Liver (tissue), 9 donors: ENCODE data around the gene CCL28. TPM values are rescaled to one million over a fixed set of nuclear protein-coding genes. Genes with fewer than 3 reads are reported as not detected.

ENCODE experiments used
- DNase-seq: peaks from one replicate; pipeline ENCODE4 v3.0.0-alpha.2; 2017; ENCODE audit warnings: low spot score
- H3K27ac ChIP-seq, 2 donors: one replicate each; pipeline ENCODE4 v1.7.0; 2013; ENCODE audit warnings: inconsistent platforms in 2 of 2, low read length in 2 of 2, control low read depth in 1 of 2, low read depth in 1 of 2, mild to moderate bottlenecking in 1 of 2
- H3K27me3 ChIP-seq, 4 donors: one replicate each; pipeline versions ENCODE4 v1.6.1 to v1.7.0; 2013; ENCODE audit warnings: low read length in 3 of 4, inconsistent platforms in 1 of 4, mild to moderate bottlenecking in 1 of 4, moderate library complexity in 1 of 4; ENCODE audit not compliant: control insufficient read depth in 4 of 4, insufficient read depth in 4 of 4
- H3K36me3 ChIP-seq, 4 donors: one replicate each; pipeline versions ENCODE4 v1.6.1 to v1.7.0; 2013; ENCODE audit warnings: low read length in 3 of 4, mild to moderate bottlenecking in 3 of 4, low read depth in 1 of 4, moderate library complexity in 1 of 4; ENCODE audit not compliant: control insufficient read depth in 4 of 4, insufficient read depth in 3 of 4
- H3K4me1 ChIP-seq, 4 donors: one replicate each; pipeline versions ENCODE4 v1.6.1 to v1.7.0; 2013; ENCODE audit warnings: low read length in 3 of 4, mild to moderate bottlenecking in 3 of 4, moderate library complexity in 1 of 4; ENCODE audit not compliant: control insufficient read depth in 4 of 4, insufficient read depth in 4 of 4
- H3K4me3 ChIP-seq, 3 donors: one replicate each; pipeline versions ENCODE4 v1.6.1 to v1.7.0; 2013; ENCODE audit warnings: low read length in 3 of 3, control low read depth in 1 of 3, low read depth in 1 of 3, mild to moderate bottlenecking in 1 of 3
- H3K9ac ChIP-seq, 2 donors: one replicate each; pipeline ENCODE4 v1.7.0; 2013; ENCODE audit warnings: low read length in 2 of 2, mild to moderate bottlenecking in 2 of 2, moderate library complexity in 2 of 2, control low read depth in 1 of 2, low read depth in 1 of 2
- H3K9me3 ChIP-seq, 4 donors: one replicate each; pipeline versions ENCODE4 v1.6.1 to v1.7.0; 2013; ENCODE audit warnings: low read length in 3 of 4; ENCODE audit not compliant: control insufficient read depth in 4 of 4
- EGR1 ChIP-seq, 2 donors: IDR thresholded peaks; 2 replicates each; pipeline ENCODE4 v1.6.1; 2016 to 2018; ENCODE audit warnings: antibody characterized with exemption in 2 of 2, low read depth in 2 of 2
- FOXA1 ChIP-seq: IDR thresholded peaks from 2 replicates; pipeline ENCODE4 v1.6.1; 2016; ENCODE audit warnings: antibody characterized with exemption
- FOXA2 ChIP-seq: IDR thresholded peaks from 2 replicates; pipeline ENCODE4 v1.6.1; 2016; ENCODE audit warnings: antibody characterized with exemption
- GABPA ChIP-seq, 2 donors: IDR thresholded peaks in 1 of 2; conservative IDR thresholded peaks in 1 of 2; 2 replicates each; pipeline ENCODE4 v1.6.1; 2016; ENCODE audit warnings: antibody characterized with exemption in 2 of 2, mild to moderate bottlenecking in 1 of 2, moderate library complexity in 1 of 2
- HNF4A ChIP-seq, 2 donors: conservative IDR thresholded peaks; 2 replicates each; pipeline ENCODE4 v1.6.1; 2016; ENCODE audit warnings: antibody characterized with exemption in 2 of 2, mild to moderate bottlenecking in 2 of 2
- HNF4G ChIP-seq: IDR thresholded peaks from 2 replicates; pipeline ENCODE4 v1.6.1; 2016; ENCODE audit warnings: antibody characterized with exemption
- JUND ChIP-seq, 2 donors: IDR thresholded peaks; 2 replicates each; pipeline ENCODE4 v1.6.1; 2016; ENCODE audit warnings: antibody characterized with exemption in 2 of 2
- NR2F2 ChIP-seq: IDR thresholded peaks from 2 replicates; pipeline ENCODE4 v1.6.1; 2016; ENCODE audit warnings: antibody characterized with exemption
- REST ChIP-seq: IDR thresholded peaks from 2 replicates; pipeline ENCODE4 v1.6.1; 2016; ENCODE audit warnings: antibody characterized with exemption, mild to moderate bottlenecking
- SP1 ChIP-seq: IDR thresholded peaks from 2 replicates; pipeline ENCODE4 v1.6.1; 2018; ENCODE audit warnings: antibody characterized with exemption, mild to moderate bottlenecking
- TAF1 ChIP-seq: conservative IDR thresholded peaks from 2 replicates; pipeline ENCODE4 v1.6.1; 2016; ENCODE audit warnings: antibody characterized with exemption, mild to moderate bottlenecking
- YY1 ChIP-seq: IDR thresholded peaks from 2 replicates; pipeline ENCODE4 v1.6.1; 2016; ENCODE audit warnings: antibody characterized with exemption, mild to moderate bottlenecking
- WGBS: extraction: QIAGEN DNeasy Blood & Tissue Kit; methylation state at CpG from one replicate; pipeline ENCODE4 v1.1.7; 2013; 5-methylcytosine and 5-hydroxymethylcytosine counted together
- polyA plus RNA-seq, 2 donors: library from polyadenylated mRNA; stranded (reverse) in 1 of 2; unstranded in 1 of 2; fragments of 200-250 nt in 1 of 2; fragments of >200 nt in 1 of 2; fragmentation: Nextera tagmentation in 1 of 2; extraction: Ambion mirVana in 1 of 2; gene quantifications; one replicate each; pipeline versions ENCODE4 v1.2.1 to v1.2.3, GENCODE V29; 2013 to 2015
- total RNA-seq, 2 donors: library from RNA; depleted of rRNA; stranded (reverse); fragments of >200 nt; gene quantifications; one replicate each; pipeline ENCODE4 v1.2.3, GENCODE V29; 2014
- TF ChIP-seq, protein P1 (sequence below): IDR thresholded peaks from 2 replicates; pipeline ENCODE4 v1.6.1; 2016; ENCODE audit warnings: antibody characterized with exemption
- TF ChIP-seq, protein P2 (sequence below): IDR thresholded peaks from 2 replicates; pipeline ENCODE4 v1.6.1; 2016; ENCODE audit warnings: antibody characterized with exemption
- TF ChIP-seq, protein P3 (sequence below): fragments of 150-350 bp; IDR thresholded peaks from 2 replicates; pipeline ENCODE4 v1.5.1; 2017; ENCODE audit warnings: improper control_type of control experiment, low read depth, low read length; ENCODE audit not compliant: missing input control
- donor health status: healthy.
- donor health status: healthy.
- donor health status: healthy.
- donor health status: healthy.
- donor health status: healthy.

CCL28 gene
- total and polyA plus RNA-seq, 4 donors: 0.37 to 1.2 (median 0.81) TPM

DNA sequence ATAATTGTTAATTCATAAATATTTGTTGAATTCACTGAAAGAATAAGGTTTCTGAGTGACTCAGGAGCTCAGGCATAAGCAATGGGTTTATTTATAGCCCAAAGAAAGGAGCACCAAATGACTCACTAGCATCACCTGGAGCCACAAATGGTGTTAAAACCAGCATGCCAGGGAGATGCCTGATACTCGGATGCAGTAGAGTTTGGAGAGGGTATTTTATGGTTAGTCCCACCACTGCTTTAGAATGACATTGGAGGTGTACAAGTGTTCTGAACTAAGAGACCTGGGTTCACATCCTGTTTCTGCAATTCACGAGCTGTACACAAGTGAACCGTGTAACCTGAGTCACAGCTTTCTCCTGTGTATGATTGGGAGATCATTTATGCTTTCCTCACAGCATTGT lies 25.2 kb downstream of the CCL28 start:
- no peak overlapping the region for H3K27ac ChIP-seq
- no peaks in the 10 kb centered on the region for H3K27me3 ChIP-seq
- 87% methylated on average over 3 of the region's 3 CpGs for WGBS
- H3K9ac ChIP-seq: no peak overlapping the region
- no peak for DNase-seq
- H3K9me3 ChIP-seq: no peaks in the 10 kb centered on the region
- H3K4me3 ChIP-seq: no peak overlapping the region
- TF ChIP-seq YY1 (no peak), HNF4A (conservative IDR thresholded peaks at IDR 0.05) (no peak), TAF1 (no peak), SP1 (no peak), FOXA1 (no peak), NR2F2 (no peak), GABPA (IDR thresholded peaks at IDR 0.05 in 1 of 2, conservative IDR thresholded peaks at IDR 0.05 in 1 of 2) (no peak), JUND (IDR thresholded peaks at IDR 0.05) (no peak)
- TF ChIP-seq, protein P1, sequence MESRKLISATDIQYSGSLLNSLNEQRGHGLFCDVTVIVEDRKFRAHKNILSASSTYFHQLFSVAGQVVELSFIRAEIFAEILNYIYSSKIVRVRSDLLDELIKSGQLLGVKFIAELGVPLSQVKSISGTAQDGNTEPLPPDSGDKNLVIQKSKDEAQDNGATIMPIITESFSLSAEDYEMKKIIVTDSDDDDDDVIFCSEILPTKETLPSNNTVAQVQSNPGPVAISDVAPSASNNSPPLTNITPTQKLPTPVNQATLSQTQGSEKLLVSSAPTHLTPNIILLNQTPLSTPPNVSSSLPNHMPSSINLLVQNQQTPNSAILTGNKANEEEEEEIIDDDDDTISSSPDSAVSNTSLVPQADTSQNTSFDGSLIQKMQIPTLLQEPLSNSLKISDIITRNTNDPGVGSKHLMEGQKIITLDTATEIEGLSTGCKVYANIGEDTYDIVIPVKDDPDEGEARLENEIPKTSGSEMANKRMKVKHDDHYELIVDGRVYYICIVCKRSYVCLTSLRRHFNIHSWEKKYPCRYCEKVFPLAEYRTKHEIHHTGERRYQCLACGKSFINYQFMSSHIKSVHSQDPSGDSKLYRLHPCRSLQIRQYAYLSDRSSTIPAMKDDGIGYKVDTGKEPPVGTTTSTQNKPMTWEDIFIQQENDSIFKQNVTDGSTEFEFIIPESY: no peak
- TF ChIP-seq, protein P2, sequence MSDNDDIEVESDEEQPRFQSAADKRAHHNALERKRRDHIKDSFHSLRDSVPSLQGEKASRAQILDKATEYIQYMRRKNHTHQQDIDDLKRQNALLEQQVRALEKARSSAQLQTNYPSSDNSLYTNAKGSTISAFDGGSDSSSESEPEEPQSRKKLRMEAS: no peak
- peaks cover 0 to 2% (median 0%) of the 10 kb centered on the region in 4 donors for H3K36me3 ChIP-seq
- H3K4me1 ChIP-seq: peaks cover 0 to 2% (median 0%) of the 10 kb centered on the region in 4 donors

- 85% methylated on average over 1 of the region's 1 CpG for WGBS
- DNase-seq: no peak
- no peak overlapping the region for H3K4me3 ChIP-seq
Measured at GRCh38 chr5:43376496-43377140, 35.6 kb downstream of the CCL28 start.

More at GRCh38 chr5:43376496-43377140, 35.6 kb downstream of the CCL28 start:
- H3K36me3 ChIP-seq: peaks cover 0 to 1% (median 0%) of the 10 kb centered on the region in 4 donors
- no peaks in the 10 kb centered on the region for H3K4me1 ChIP-seq
- no peaks in the 10 kb centered on the region for H3K27me3 ChIP-seq
- TF ChIP-seq REST: no peak
- no peak for TF ChIP-seq EGR1 (IDR thresholded peaks at IDR 0.05; ENCODE audit: low read depth in 2 of 2)
- no peak for TF ChIP-seq HNF4A (conservative IDR thresholded peaks at IDR 0.05)
- TF ChIP-seq FOXA2: no peak
- TF ChIP-seq, protein P2: no peak
- no peak for TF ChIP-seq TAF1
- TF ChIP-seq HNF4G: no peak
- TF ChIP-seq NR2F2: no peak
- TF ChIP-seq, protein P3, sequence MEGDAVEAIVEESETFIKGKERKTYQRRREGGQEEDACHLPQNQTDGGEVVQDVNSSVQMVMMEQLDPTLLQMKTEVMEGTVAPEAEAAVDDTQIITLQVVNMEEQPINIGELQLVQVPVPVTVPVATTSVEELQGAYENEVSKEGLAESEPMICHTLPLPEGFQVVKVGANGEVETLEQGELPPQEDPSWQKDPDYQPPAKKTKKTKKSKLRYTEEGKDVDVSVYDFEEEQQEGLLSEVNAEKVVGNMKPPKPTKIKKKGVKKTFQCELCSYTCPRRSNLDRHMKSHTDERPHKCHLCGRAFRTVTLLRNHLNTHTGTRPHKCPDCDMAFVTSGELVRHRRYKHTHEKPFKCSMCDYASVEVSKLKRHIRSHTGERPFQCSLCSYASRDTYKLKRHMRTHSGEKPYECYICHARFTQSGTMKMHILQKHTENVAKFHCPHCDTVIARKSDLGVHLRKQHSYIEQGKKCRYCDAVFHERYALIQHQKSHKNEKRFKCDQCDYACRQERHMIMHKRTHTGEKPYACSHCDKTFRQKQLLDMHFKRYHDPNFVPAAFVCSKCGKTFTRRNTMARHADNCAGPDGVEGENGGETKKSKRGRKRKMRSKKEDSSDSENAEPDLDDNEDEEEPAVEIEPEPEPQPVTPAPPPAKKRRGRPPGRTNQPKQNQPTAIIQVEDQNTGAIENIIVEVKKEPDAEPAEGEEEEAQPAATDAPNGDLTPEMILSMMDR: no peak
- no peak for TF ChIP-seq YY1
- TF ChIP-seq FOXA1: no peak
- no peak overlapping the region for H3K9ac ChIP-seq
- no peaks in the 10 kb centered on the region for H3K9me3 ChIP-seq
- H3K27ac ChIP-seq: no peak overlapping the region
